Stomach smooth muscle (tissue), 2 donors: ENCODE measurements around the gene ATR.

Experiments used
- H3K27ac ChIP-seq: one replicate; pipeline ENCODE4 v1.7.0; 2013; ENCODE audit warnings: mild to moderate bottlenecking, low read length, inconsistent platforms
- H3K27me3 ChIP-seq, 2 donors: one replicate each; pipeline ENCODE4 v1.7.0; 2013; ENCODE audit warnings: low read length in 2 of 2; ENCODE audit not compliant: insufficient read depth in 2 of 2, control insufficient read depth in 1 of 2
- H3K36me3 ChIP-seq, 2 donors: one replicate each; pipeline ENCODE4 v1.7.0; 2013; ENCODE audit warnings: low read length in 2 of 2; ENCODE audit not compliant: control insufficient read depth in 2 of 2, insufficient read depth in 2 of 2
- H3K4me1 ChIP-seq: one replicate; pipeline ENCODE4 v1.7.0; 2013; ENCODE audit warnings: low read length; ENCODE audit not compliant: control insufficient read depth, insufficient read depth
- H3K4me3 ChIP-seq, 2 donors: one replicate each; pipeline ENCODE4 v1.7.0; 2013; ENCODE audit warnings: low read length in 2 of 2
- H3K9ac ChIP-seq, 2 donors: one replicate each; pipeline ENCODE4 v1.7.0; 2013; ENCODE audit warnings: low read length in 2 of 2, mild to moderate bottlenecking in 1 of 2
- H3K9me3 ChIP-seq, 2 donors: one replicate each; pipeline ENCODE4 v1.7.0; 2013; ENCODE audit warnings: low read length in 2 of 2; ENCODE audit not compliant: control insufficient read depth in 2 of 2
- donor health status: healthy.
- donor health status: Pancreatic carcinoma.

ATR gene

GRCh38 chr3:142578329-142579223 is at the start of gene ATR:
ATR (minus strand) TSS chr3:142578733; CDS start chr3:142578704, 29 bp downstream.
- no peaks in the 10 kb centered on the region for H3K36me3 ChIP-seq
- peak within 1 kb of the TSS; percentile 93 to 96 for H3K9ac ChIP-seq
- peak within 1 kb of the TSS; percentile 88 for H3K27ac ChIP-seq
- H3K9me3 ChIP-seq, result no peaks in the 10 kb centered on the region
- H3K4me3 ChIP-seq, result peak within 1 kb of the TSS; percentile 95 to 97
- H3K27me3 ChIP-seq, result no peaks in the 10 kb centered on the region
- H3K4me1 ChIP-seq, result peaks cover 10% of the 10 kb centered on the region

- Histone ChIP-seq H3K4me1 (no peaks in the 10 kb centered on the region), H3K9me3 (no peaks in the 10 kb centered on the region), H3K27ac (no peak overlapping the region), H3K36me3 (no peaks in the 10 kb centered on the region), H3K4me3 (no peak overlapping the region), H3K27me3 (no peaks in the 10 kb centered on the region), H3K9ac (no peak overlapping the region)
Measured at GRCh38 chr3:142626971-142627370, 48.4 kb upstream of the ATR start.

- no peak overlapping the region for H3K27ac ChIP-seq
- H3K9me3 ChIP-seq, result no peaks in the 10 kb centered on the region
- no peaks in the 10 kb centered on the region for H3K4me1 ChIP-seq
- H3K9ac ChIP-seq, result no peak overlapping the region
- no peaks in the 10 kb centered on the region for H3K27me3 ChIP-seq
- H3K4me3 ChIP-seq, result no peak overlapping the region
- H3K36me3 ChIP-seq, result no peaks in the 10 kb centered on the region
Measured at GRCh38 chr3:142625153-142625440, 46.6 kb upstream of the ATR start.

DNA sequence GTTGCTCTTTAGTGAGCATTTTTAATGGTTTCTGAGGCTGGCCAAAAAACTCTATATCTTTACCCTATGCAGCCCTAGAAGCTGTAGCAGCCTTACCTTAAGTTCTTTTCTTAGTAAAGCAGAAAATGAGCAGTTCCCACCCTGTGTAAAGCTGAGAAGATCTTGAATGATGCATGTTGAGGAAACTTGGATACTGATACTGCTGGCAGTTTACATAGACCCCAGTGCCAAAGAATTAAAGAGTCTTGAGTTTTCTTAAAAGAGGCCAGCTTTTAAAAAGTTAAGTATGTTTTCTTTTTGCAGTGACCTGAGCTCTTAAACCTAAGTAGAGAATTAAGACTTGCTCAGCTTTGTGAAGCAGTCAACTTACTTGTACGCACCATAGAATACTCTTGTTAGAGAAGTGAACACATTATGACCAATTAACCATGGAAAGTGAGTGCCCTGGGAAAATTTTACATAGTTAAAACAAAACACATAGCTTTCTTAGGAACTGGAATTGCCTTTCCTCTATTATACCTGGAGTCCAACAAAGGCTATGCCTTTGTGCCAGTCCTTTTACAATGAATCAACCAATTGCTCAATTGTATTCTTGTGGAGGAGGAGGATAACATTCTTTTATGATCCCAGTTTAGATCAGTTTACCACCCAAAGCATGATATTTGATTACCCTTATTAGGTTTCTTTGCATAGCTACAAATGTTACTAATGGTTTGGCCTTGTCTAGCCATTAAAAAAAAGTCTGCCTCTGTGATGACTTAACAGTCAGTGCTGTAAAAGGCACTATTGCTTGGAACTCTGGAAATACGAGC is 46.0 kb upstream of the ATR start:
- H3K27ac ChIP-seq, result no peak overlapping the region
- H3K4me3 ChIP-seq, result no peak overlapping the region
- no peak overlapping the region for H3K9ac ChIP-seq

DNA sequence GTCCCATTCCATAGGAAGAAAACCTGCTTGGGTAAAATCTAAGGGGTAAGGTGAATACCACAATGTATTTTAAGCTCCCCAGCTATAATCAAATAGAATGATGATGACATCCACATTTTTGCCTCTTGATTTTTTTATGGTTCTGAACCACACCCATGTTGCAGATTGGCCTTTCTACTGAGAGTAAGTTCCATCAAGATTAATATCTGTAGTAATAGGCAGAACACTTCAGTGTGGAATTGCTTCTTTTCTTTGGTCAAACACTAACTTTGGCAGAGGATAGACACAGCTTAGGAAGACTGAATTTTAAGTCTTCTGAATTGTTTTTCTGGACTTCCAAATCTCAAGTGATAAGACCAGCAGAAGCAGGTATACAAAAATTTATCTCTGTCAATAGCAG is 44.7 kb upstream of the ATR start:
- Histone ChIP-seq H3K27me3 (no peaks in the 10 kb centered on the region), H3K27ac (no peak overlapping the region), H3K9me3 (no peaks in the 10 kb centered on the region), H3K9ac (no peak overlapping the region), H3K4me3 (no peak overlapping the region), H3K36me3 (no peaks in the 10 kb centered on the region), H3K4me1 (no peaks in the 10 kb centered on the region)

More for the DNA sequence above, 46.0 kb upstream of the ATR start:
- H3K9me3 ChIP-seq, result no peaks in the 10 kb centered on the region
- H3K27me3 ChIP-seq, result no peaks in the 10 kb centered on the region
- H3K36me3 ChIP-seq, result no peaks in the 10 kb centered on the region
- no peaks in the 10 kb centered on the region for H3K4me1 ChIP-seq

GRCh38 chr3:142622405-142622804 is 43.9 kb upstream of the ATR start:
- H3K4me3 ChIP-seq, result no peak overlapping the region
- no peaks in the 10 kb centered on the region for H3K4me1 ChIP-seq
- H3K36me3 ChIP-seq, result no peaks in the 10 kb centered on the region
- H3K9ac ChIP-seq, result no peak overlapping the region
- no peak overlapping the region for H3K27ac ChIP-seq
- H3K9me3 ChIP-seq, result no peaks in the 10 kb centered on the region
- H3K27me3 ChIP-seq, result no peaks in the 10 kb centered on the region

DNA sequence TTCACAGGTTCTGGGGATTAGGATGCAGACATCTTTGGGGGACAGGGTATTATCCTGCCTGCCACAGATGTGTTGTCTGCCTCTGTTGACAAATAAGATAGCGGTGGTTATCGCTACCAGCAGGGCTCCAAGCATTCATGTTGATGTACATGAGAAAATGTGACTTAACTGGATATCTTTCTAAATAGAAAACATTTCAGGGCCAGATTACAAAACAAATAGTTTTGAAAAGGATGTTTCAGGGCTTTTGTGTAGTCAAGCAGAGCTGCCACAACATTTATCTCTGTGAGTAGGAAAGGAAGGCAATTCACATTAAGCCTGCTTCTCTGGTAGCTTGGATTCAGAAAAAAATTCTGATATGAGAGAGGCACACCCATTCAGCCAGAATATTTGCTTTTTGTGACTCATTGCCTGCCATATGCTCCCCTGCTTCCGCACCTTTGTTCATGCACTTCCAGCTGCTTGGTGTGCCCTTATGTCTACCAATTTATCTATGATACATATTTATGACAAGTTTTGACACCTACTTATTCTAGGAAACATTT is 40.5 kb upstream of the ATR start:
- Histone ChIP-seq H3K9ac (no peak overlapping the region), H3K36me3 (no peaks in the 10 kb centered on the region), H3K4me3 (no peak overlapping the region), H3K27me3 (no peaks in the 10 kb centered on the region), H3K4me1 (no peaks in the 10 kb centered on the region), H3K9me3 (no peaks in the 10 kb centered on the region), H3K27ac (no peak overlapping the region)

- H3K4me1 ChIP-seq, result no peaks in the 10 kb centered on the region
- H3K36me3 ChIP-seq, result no peaks in the 10 kb centered on the region
- no peaks in the 10 kb centered on the region for H3K9me3 ChIP-seq
- H3K27me3 ChIP-seq, result no peaks in the 10 kb centered on the region
- H3K27ac ChIP-seq, result no peak overlapping the region
- no peak overlapping the region for H3K4me3 ChIP-seq
- H3K9ac ChIP-seq, result no peak overlapping the region
Measured at GRCh38 chr3:142615171-142615570, 36.6 kb upstream of the ATR start.

DNA sequence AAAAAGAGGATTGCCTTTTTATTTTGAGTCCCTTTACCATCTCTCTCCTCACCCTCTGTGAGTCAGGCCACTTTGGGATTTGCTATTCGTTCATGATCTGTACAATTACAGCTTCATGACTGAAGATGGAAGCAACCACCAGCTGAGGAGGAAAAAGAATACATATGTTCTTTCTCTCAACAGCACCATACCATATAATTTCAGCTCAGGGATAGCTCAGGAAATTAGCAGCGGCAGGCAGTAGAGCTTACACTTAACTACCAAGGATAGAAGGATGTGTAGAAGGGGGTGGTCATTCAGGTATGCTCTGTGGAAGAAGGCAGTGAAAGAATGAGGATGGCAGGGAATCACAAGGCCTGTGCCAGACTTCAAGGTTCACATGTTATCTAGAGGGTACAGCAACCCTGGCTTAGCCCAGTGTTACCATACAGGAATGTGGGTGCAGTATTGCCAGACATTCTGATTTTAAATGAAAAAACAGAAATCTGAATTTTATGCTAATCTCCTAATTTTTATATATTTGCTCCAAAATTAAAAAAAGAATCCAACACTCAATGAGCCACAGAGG is 35.6 kb upstream of the ATR start:
- Histone ChIP-seq H3K9ac (no peak overlapping the region), H3K27ac (no peak overlapping the region), H3K27me3 (no peaks in the 10 kb centered on the region), H3K9me3 (no peaks in the 10 kb centered on the region), H3K4me3 (no peak overlapping the region), H3K4me1 (no peaks in the 10 kb centered on the region), H3K36me3 (no peaks in the 10 kb centered on the region)

DNA sequence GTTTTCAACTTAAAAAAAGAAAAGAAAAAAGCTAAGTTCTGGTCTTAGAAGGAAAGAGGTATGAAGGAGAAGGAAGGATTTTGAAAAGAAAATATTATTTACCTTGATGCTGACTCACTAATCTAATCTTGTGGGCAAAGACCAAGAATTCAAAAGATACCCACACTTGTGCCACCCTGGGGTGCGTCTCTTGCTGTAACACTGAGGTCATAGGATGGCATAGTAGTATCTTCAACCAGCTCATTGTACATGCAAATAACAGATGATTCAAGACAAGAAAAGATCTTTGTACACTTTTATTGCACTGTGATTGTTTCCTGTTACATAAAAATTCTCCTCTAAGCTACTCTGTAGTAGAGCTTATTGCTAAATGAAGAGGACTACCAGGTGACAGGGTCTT is 35.0 kb upstream of the ATR start:
- no peaks in the 10 kb centered on the region for H3K36me3 ChIP-seq
- H3K4me1 ChIP-seq, result no peaks in the 10 kb centered on the region
- H3K9me3 ChIP-seq, result no peaks in the 10 kb centered on the region

More for the DNA sequence above, 35.0 kb upstream of the ATR start:
- Histone ChIP-seq H3K9ac (no peak overlapping the region), H3K4me3 (no peak overlapping the region), H3K27ac (no peak overlapping the region), H3K27me3 (no peaks in the 10 kb centered on the region)
